Retinal pigment epithelial cell (primary cell): ENCODE measurements around the gene LAP3.

Experiments used
- DNase-seq: peaks from one replicate; pipeline ENCODE4 v3.0.0-alpha.2; 2010; ENCODE audit warnings: low read depth
- H3K4me3 ChIP-seq: 2 replicates; pipeline ENCODE4 v1.5.1; 2011; ENCODE audit warnings: mild to moderate bottlenecking, low read length, control low read depth, moderate library complexity
- TF ChIP-seq, protein P1 (sequence below): conservative IDR thresholded peaks from 2 replicates; pipeline ENCODE4 v1.5.1; 2011; ENCODE audit warnings: low read depth, low read length, control low read depth, inconsistent platforms

The LAP3 gene

DNA sequence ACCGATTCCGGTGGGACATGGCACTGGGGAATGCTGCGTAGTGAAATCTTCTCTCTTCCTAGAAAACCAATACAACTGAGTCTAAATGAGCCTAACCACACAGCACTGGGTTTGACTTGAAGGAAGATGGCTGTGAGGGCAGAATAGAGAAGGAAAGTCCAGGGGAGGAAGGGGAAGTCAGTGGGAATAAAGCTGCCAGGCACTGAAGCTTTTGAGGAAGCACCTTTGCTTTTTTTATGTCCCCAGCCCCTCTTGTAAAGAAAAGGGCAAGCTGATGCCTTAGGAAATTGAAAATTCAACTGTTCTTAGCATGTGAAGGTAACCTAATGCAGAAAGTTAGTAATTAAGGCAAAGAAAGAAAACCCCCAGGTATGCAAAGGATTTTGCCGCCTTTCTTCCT, 58.1 kb downstream of the LAP3 start:
- TF ChIP-seq, protein P1, sequence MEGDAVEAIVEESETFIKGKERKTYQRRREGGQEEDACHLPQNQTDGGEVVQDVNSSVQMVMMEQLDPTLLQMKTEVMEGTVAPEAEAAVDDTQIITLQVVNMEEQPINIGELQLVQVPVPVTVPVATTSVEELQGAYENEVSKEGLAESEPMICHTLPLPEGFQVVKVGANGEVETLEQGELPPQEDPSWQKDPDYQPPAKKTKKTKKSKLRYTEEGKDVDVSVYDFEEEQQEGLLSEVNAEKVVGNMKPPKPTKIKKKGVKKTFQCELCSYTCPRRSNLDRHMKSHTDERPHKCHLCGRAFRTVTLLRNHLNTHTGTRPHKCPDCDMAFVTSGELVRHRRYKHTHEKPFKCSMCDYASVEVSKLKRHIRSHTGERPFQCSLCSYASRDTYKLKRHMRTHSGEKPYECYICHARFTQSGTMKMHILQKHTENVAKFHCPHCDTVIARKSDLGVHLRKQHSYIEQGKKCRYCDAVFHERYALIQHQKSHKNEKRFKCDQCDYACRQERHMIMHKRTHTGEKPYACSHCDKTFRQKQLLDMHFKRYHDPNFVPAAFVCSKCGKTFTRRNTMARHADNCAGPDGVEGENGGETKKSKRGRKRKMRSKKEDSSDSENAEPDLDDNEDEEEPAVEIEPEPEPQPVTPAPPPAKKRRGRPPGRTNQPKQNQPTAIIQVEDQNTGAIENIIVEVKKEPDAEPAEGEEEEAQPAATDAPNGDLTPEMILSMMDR = no peak
- no peak overlapping the region for H3K4me3 ChIP-seq
- DNase-seq = no peak

DNA sequence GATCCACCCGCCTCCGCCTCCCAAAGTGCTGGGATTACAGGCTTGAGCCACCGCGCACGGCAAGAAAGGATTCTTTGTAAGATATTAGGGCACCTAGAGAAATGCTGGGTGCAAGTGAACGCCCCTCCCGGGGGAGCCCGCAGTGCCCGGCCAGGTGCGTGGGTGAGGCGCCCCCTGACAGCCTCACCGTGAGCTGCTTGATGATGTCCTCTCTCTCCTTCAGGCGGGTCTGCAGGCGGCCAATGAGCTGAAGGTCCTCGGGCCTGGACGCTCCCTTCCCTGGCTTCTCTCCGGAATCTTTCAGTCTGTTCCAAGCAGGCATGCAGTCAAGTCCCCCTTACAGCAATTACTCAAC, 59.3 kb downstream of the LAP3 start:
- TF ChIP-seq, protein P1 = no peak
- DNase-seq = no peak
- H3K4me3 ChIP-seq = no peak overlapping the region

DNA sequence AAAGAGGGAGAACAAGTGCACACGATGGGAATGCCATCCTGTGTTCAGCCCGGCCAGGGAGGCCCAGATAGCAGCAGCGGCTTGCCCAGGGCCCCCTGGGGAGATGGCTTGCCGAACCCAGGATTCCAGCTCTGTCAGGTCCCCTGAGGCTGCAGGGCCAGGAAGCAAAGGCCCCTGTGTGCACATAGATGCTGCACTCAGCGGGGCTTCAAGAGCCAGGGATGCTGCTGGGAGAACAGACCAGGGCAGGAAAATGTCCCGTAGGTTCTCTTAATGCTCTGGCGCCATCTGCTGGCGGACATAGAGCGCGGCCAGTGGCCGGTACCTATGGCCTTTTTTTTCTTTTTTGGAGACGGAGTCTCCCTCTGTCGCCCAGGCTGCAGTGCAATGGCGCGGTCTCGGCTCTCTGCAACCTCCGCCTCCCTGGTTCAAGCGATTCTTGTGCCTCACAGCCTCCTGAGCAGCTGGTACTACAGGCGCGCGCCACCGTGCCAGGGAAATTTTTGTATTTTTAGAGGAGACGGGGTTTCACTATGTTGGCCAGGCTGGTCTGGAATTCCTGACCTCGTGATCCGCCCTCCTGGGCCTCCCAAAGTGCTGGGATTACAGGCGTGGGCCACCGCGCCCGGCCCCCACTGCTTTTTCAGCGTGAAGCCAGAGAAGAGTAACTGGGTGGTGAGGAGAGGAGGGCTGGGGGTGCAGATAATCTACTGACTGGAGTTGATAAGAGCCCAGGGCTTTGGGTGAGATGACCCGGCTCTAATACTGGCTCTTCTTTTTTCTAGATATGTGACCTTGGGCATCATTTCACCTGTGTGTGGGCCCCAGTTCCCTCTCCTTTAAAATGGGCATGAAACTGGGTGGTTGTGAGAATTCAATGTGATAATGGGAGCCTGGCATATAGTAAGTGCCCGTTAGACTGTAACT, 60.0 kb downstream of the LAP3 start:
- no peak for DNase-seq
- TF ChIP-seq, protein P1 = peak; percentile 87
- H3K4me3 ChIP-seq = no peak overlapping the region

DNA sequence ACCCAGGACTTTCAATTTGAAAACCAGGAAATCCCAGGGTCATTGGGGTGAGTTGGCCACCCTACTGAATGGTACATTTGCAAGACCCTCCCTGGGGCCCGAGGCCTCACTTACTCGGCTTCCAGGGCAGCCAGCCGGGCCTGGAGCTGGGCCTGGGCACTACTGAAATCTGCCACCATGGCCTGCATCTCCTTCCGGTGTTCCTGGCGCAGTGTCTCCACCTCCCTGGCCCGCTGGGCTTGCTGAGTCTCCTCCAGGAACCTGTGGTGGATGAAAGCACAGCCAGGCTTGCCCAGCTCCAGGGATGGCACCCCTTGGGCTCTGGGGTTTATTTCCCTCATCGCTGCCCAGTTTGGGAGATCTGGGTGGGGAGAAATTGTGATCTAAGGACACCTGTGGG, 62.1 kb downstream of the LAP3 start:
- no peak overlapping the region for H3K4me3 ChIP-seq
- TF ChIP-seq, protein P1 = no peak

DNA sequence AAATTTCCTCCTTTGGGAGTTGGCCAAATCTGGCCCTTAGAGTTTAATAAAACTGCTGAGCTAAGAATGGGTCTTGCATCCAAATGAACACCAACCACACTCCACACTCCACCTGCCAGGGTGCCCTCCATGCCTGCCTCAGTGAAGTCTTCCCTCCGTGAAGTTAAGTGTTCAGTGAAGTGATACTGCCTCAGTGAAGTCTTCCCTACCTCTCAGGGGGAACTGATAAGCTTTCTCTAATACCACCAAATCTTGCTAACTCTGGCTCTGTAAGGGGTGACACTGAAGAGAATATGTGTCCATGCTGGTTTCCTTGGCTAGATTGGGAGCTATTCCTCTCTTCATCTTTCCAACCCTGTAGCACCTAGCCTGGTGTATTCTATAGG, 65.4 kb downstream of the LAP3 start:
- H3K4me3 ChIP-seq = no peak overlapping the region
- TF ChIP-seq, protein P1 = no peak
- no peak for DNase-seq

More for the DNA sequence above, 62.1 kb downstream of the LAP3 start:
- DNase-seq = no peak

DNA sequence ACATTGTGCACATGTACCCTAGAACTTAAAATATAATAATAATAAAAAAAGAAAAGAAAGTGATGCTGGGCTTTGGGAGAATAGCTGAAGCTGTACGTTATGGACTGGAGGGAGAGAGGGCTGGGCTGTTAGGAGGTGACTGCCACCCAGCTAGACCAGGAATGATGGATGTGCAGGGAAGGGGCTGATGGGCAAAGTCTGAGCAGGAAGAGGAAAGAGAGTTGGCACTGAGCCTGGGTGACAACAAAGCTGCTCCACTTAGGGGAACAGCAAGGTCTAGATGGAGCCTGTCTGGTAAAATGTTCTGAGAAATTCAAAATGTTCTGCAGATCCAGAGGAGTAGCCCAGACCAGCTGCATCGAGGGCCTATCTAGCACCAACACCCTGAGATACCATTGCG, 69.7 kb downstream of the LAP3 start:
- TF ChIP-seq, protein P1 = no peak
- no peak overlapping the region for H3K4me3 ChIP-seq
- no peak for DNase-seq

DNA sequence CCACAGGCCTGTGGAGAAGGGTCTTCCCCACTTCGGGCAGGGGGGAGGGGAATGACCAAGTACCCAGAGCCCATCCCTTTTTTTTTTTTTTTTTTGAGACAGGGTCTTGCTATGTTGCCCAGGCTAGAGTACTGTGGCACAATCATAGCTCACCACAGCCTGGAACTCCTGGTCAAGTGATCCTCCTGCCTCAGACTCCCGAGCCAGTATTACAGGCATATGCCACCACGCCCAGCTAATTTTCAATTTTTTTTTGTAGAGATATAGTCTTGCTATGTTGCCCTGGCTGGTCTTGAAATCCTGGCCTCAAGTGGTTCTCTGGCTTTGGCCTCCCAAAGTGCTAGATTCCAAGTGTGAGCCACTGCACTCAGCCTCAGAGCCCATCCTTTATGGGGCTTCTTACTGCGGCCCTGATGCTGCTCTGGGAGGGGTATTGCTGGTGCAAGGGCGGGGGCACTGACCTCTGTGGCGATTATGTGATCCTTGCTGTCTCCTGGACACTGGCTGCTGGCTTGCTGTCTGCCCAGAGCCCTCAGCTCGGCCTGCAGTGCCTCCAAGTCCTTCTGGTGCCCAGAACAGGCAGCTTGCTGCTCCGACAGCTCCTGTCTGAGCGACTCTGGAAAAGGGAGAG, 70.3 kb downstream of the LAP3 start:
- TF ChIP-seq, protein P1 = no peak
- DNase-seq = no peak
- no peak overlapping the region for H3K4me3 ChIP-seq
